K562 (cell line): Measurements from ENCODE around the gene AFF2. TPM values are rescaled to one million over a fixed set of nuclear protein-coding genes. Genes with fewer than 3 reads are reported as not detected.

ENCODE experiments used
- ATAC-seq: fragments of 200-7000 bp; cut with Tn5 transposase; 3 replicates; pipeline ENCODE4 v1.9.1; 2020; ENCODE audit warnings: moderate library complexity
- BruUV-seq: library from RNA; stranded (reverse); fragments of 400-500 nt; replicated peaks from 2 replicates; lab custom pipeline; 2021; lab: Mats Ljungman, UMichigan
- CTCF ChIA-PET: fragments of 300-600 bp; formaldehyde crosslinking; extraction: SDS; loops from one replicate; lab custom pipeline; 2021; ENCODE audit warnings: low intra/inter-chr PET ratio; lab: Yijun Ruan, JAX
- POLR2A ChIA-PET: fragments of 300-600, 350-650 bp; sonication (Branson Sonifier 250); formaldehyde crosslinking; extraction: SDS; loops from one replicate; lab custom pipeline; 2021; ENCODE audit warnings: antibody characterized with exemption, inconsistent platforms; lab: Yijun Ruan, JAX
- DNase-seq, 4 experiments: peaks; one replicate each; pipeline versions ENCODE4 v3.0.0 to v3.0.0-alpha.2; 2011 to 2018; ENCODE audit warnings: low spot score in 3 of 4, mixed read lengths in 3 of 4; ENCODE audit errors: extremely low read depth in 1 of 4
- FAIRE-seq: peaks from 2 replicates; lab custom pipeline; 2011; peaks lifted over from hg19 to GRCh38; lab: Jason Lieb, UNC
- H2AFZ ChIP-seq: 2 replicates; pipeline ENCODE4 v1.6.0; 2011; ENCODE audit warnings: low read depth, low read length, control low read depth, inconsistent platforms
- H3K27ac ChIP-seq: fragments of 200-600 bp; 3 replicates; pipeline ENCODE4 v1.8.0; 2011; ENCODE audit warnings: low read depth, mild to moderate bottlenecking, control low read depth, inconsistent platforms, low read length, moderate library complexity, mixed read lengths; ENCODE audit errors: extremely low read depth
- H3K27me3 ChIP-seq, 2 experiments: fragments of 300-600 bp in 1 of 2; 2 replicates in 1 of 2; 3 replicates in 1 of 2; pipeline versions ENCODE4 v1.6.0 to v1.8.0; 2011; ENCODE audit warnings: inconsistent platforms in 2 of 2, low read length in 2 of 2, mild to moderate bottlenecking in 1 of 2, mixed read lengths in 1 of 2, moderate library complexity in 1 of 2; ENCODE audit not compliant: control insufficient read depth in 2 of 2, insufficient read depth in 2 of 2
- H3K36me3 ChIP-seq: fragments of 300-600 bp; 3 replicates; pipeline ENCODE4 v1.8.0; 2011; ENCODE audit warnings: mild to moderate bottlenecking, low read length, inconsistent platforms; ENCODE audit not compliant: control insufficient read depth, insufficient read depth
- H3K4me1 ChIP-seq, 2 experiments: fragments of 200-600 bp in 1 of 2; replicated peaks in 1 of 2; 2 replicates in 1 of 2; 3 replicates in 1 of 2; pipeline versions ENCODE4 v1.5.1 to v1.8.0; 2011; ENCODE audit warnings: inconsistent platforms in 2 of 2, low read length in 2 of 2, mild to moderate bottlenecking in 1 of 2, mixed read lengths in 1 of 2, moderate library complexity in 1 of 2; ENCODE audit not compliant: control insufficient read depth in 2 of 2, insufficient read depth in 2 of 2
- H3K4me2 ChIP-seq: 2 replicates; pipeline ENCODE4 v1.6.1; 2011; ENCODE audit warnings: low read length, control low read depth, inconsistent platforms, mixed read lengths; ENCODE audit not compliant: insufficient read depth
- H3K4me3 ChIP-seq: fragments of 200-600 bp; sonication (generic), shearing (Covaris generic); 2 replicates; pipeline ENCODE4 v1.5.1; 2016; ENCODE audit warnings: control low read depth, inconsistent platforms
- H3K79me2 ChIP-seq: fragments of 200-600 bp; 3 replicates; pipeline ENCODE4 v1.8.0; 2011; ENCODE audit warnings: low read length, inconsistent platforms; ENCODE audit not compliant: control insufficient read depth, insufficient read depth
- H3K9ac ChIP-seq, 2 experiments: 2 replicates each; pipeline versions ENCODE4 v1.6.0 to v1.6.1; 2011; ENCODE audit warnings: low read depth in 2 of 2, low read length in 2 of 2, control low read depth in 1 of 2, inconsistent platforms in 1 of 2, mild to moderate bottlenecking in 1 of 2, mixed read lengths in 1 of 2; ENCODE audit not compliant: insufficient read depth in 1 of 2
- H3K9me1 ChIP-seq: one replicate; pipeline ENCODE4 v1.6.0; 2011; ENCODE audit warnings: inconsistent platforms, mild to moderate bottlenecking, low read length, moderate library complexity; ENCODE audit not compliant: control insufficient read depth, insufficient read depth
- H3K9me3 ChIP-seq: replicated peaks from 2 replicates; pipeline ENCODE4 v1.5.1; 2011; ENCODE audit warnings: low read depth, low read length, inconsistent platforms; ENCODE audit not compliant: control insufficient read depth, insufficient read depth
- H4K20me1 ChIP-seq: replicated peaks from 2 replicates; pipeline ENCODE4 v1.6.1; 2011; ENCODE audit warnings: low read length, inconsistent platforms, mixed read lengths; ENCODE audit not compliant: control insufficient read depth, insufficient read depth
- BCL6 ChIP-seq: fragments of 250-450 bp; sonication (Bioruptor Pico); IDR thresholded peaks from 2 replicates; pipeline ENCODE4 v1.4.0; 2020
- CBFA2T3 ChIP-seq: fragments of 450-650 bp; IDR thresholded peaks from 2 replicates; pipeline ENCODE4 v1.6.1; 2017
- CCAR2 ChIP-seq: fragments of 200-400 bp; formaldehyde crosslinking; IDR thresholded peaks from 2 replicates; pipeline ENCODE4 v1.6.1; 2017; ENCODE audit warnings: mild to moderate bottlenecking, low read depth, low read length
- HNRNPUL1 ChIP-seq: fragments of 200-400 bp; formaldehyde crosslinking; IDR thresholded peaks from 2 replicates; pipeline ENCODE4 v1.6.1; 2017; ENCODE audit warnings: low read length
- HSF4 ChIP-seq: fragments of 250-450 bp; sonication (Bioruptor Pico); IDR thresholded peaks from 2 replicates; pipeline ENCODE4 v2.1.2; 2022; ENCODE audit warnings: mild to moderate bottlenecking, moderate library complexity, borderline replicate concordance
- LEF1 ChIP-seq: fragments of 450-650 bp; IDR thresholded peaks from 2 replicates; pipeline ENCODE4 v1.6.1; 2016; ENCODE audit warnings: mild to moderate bottlenecking
- MCM2 ChIP-seq: fragments of 450-650 bp; IDR thresholded peaks from 2 replicates; pipeline ENCODE4 v1.6.1; 2017; ENCODE audit warnings: low read depth, mild to moderate bottlenecking
- MED1 ChIP-seq: sonication (generic); formaldehyde crosslinking; IDR thresholded peaks from 2 replicates; pipeline ENCODE4 v1.8.1; 2023; ENCODE audit warnings: missing genetic modification reagents, borderline replicate concordance
- MTA3 ChIP-seq: fragments of 450-650 bp; formaldehyde crosslinking; IDR thresholded peaks from 2 replicates; pipeline ENCODE4 v1.6.1; 2017; ENCODE audit warnings: mild to moderate bottlenecking, borderline replicate concordance
- MYC ChIP-seq, 2 experiments: fragments of 250-450 bp in 1 of 2; sonication (Bioruptor Pico) in 1 of 2; IDR thresholded peaks; 2 replicates each; pipeline versions ENCODE4 v1.5.1 to v1.6.1; 2012 to 2021; ENCODE audit warnings: low read depth in 2 of 2, borderline replicate concordance in 1 of 2, improper control_type of control experiment in 1 of 2, low read length in 1 of 2, mild to moderate bottlenecking in 1 of 2, moderate library complexity in 1 of 2
- ZNF133 ChIP-seq: fragments of 250-450 bp; sonication (Bioruptor Pico); IDR thresholded peaks from 2 replicates; pipeline ENCODE4 v1.4.0; 2020; ENCODE audit warnings: mild to moderate bottlenecking
- ZNF3 ChIP-seq: fragments of 250-450 bp; sonication (Bioruptor Pico); IDR thresholded peaks from 2 replicates; pipeline ENCODE4 v1.5.0; 2021; ENCODE audit warnings: mild to moderate bottlenecking, moderate library complexity
- ZNF589 ChIP-seq: fragments of 200-800 bp; sonication (Bioruptor generic); IDR thresholded peaks from 2 replicates; pipeline ENCODE4 v1.6.1; 2016; ENCODE audit warnings: low read depth, missing genetic modification characterization, missing compliant biosample characterization
- WGBS: fragments of 100-300 bp; shearing (Covaris generic); methylation state at CpG from one replicate; pipeline ENCODE4 v1.1.6; 2016; ENCODE audit warnings: low coverage, mixed read lengths; ENCODE audit not compliant: insufficient coverage; ENCODE audit errors: missing lambda C conversion rate; 5-methylcytosine and 5-hydroxymethylcytosine counted together
- in situ Hi-C: fragments of 300-500 bp; cut with MboI; formaldehyde crosslinking; loops from 4 replicates; pipeline ENCODE4 v1.15.0; 2018; ENCODE audit warnings: inconsistent platforms, mixed read lengths
- intact Hi-C: fragments of 100-400 bp; cut with micrococcal nuclease; formaldehyde crosslinking; loops from 2 replicates; pipeline ENCODE4 v1.14.2; 2022
- polyA plus RNA-seq, 8 experiments: library from polyadenylated mRNA; depleted of rRNA in 4 of 8; stranded (reverse) in 5 of 8; unstranded in 3 of 8; fragments of >200 nt; fragmentation: Nextera tagmentation in 2 of 8; fragmentation: Illumina TruSeq in 1 of 8; extraction: Ambion mirVana in 2 of 8; extraction: Trizol in 1 of 8; gene quantifications; 2 replicates each; pipeline versions ENCODE4 v1.2.1 to v1.2.3, GENCODE V29; 2011 to 2014; ENCODE audit warnings: inconsistent platforms in 1 of 8, missing spikeins in 1 of 8
- total RNA-seq, 7 experiments: library from RNA; depleted of rRNA in 6 of 7; stranded (reverse); fragments of >200 nt in 6 of 7; fragmentation: Illumina TruSeq in 2 of 7; extraction: Trizol in 2 of 7; gene quantifications; 2 replicates each; pipeline versions ENCODE4 v1.2.1 to v1.2.3, GENCODE V29; 2011 to 2021; ENCODE audit warnings: low replicate concordance in 1 of 7
- TF ChIP-seq, protein P1 (sequence below): fragments of 250-450 bp; sonication (Bioruptor Pico); IDR thresholded peaks from 2 replicates; pipeline ENCODE4 v1.4.0; 2020

AFF2 gene
- total and polyA plus RNA-seq, 9 of the 15 experiments (the other 6 are each of a cell fraction or from before 2014, with no cell fraction given) = 0.01 to 0.20 (median 0.07) TPM

DNA sequence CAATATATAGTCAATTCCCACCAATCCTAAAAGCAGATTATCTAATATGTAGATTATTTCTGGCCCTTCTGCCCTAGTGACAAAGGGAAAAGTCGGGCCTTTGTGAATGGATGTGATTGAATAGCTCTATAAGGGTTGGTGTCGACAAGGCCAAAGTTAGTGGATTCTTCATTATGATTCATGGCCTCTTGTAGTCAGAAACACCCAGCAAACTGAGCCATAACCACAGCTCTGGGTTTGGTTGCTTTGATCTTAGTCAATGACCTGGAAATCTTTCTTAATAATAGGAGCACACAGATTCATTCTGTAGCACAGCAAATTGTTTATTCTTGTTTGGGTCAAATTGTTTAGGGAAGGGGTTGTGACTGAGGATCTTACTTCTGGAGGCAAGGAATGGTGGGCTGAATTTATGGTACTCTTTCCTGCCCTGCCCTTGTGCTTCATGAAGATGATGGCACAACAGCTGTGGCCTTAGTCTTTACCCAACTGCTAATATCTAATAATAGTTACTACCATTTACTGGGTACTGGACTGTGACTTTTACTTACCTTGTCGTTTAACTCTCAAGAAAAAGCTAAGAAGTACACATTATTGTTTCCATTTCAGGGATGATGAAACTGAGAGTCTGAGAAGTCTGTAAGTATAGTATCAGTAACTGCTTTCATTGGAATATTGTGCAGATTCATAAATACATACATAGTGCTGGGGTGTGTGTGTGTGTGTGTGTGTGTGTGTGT is 74.0 kb downstream of the AFF2 start:
- in situ Hi-C loops (no loop called here), intact Hi-C loops (no loop called here)
- no peaks in the 10 kb centered on the region for H3K9me1 ChIP-seq
- no peaks in the 10 kb centered on the region for H4K20me1 ChIP-seq
- H3K9ac ChIP-seq = no peak overlapping the region
- H3K27me3 ChIP-seq = no peaks in the 10 kb centered on the region
- no peaks in the 10 kb centered on the region for H3K9me3 ChIP-seq
- 12% methylated on average over 3 of the region's 3 CpGs for WGBS
- H3K4me1 ChIP-seq = no peaks in the 10 kb centered on the region
- H3K4me2 ChIP-seq = no peak overlapping the region
- no peak for ATAC-seq
- FAIRE-seq = no peak
- no peaks in the 10 kb centered on the region for H3K79me2 ChIP-seq
- no peak for DNase-seq
- H3K36me3 ChIP-seq = no peaks in the 10 kb centered on the region
- H3K4me3 ChIP-seq = no peak overlapping the region
- CTCF ChIA-PET = no interaction called here
- POLR2A ChIA-PET = interaction anchor here (0.5 to 1.0 kb wide), 2 partner anchors 18 to 364 kb away, joined by 3 read pairs; no protein-coding TSS in a partner anchor
- no peak overlapping the region for H2AFZ ChIP-seq
- no peak overlapping the region for H3K27ac ChIP-seq
- no TSS peak for BruUV-seq
- TF ChIP-seq MTA3 = no peak
- no peak for TF ChIP-seq CCAR2
- TF ChIP-seq ZNF589 (CRISPR knock-in tag) = no peak
- no peak for TF ChIP-seq HSF4 (CRISPR knock-in tag)
- TF ChIP-seq HNRNPUL1 = no peak
- no peak for TF ChIP-seq MED1 (CRISPR knock-in tag)
- no peak for TF ChIP-seq BCL6 (CRISPR knock-in tag)
- TF ChIP-seq, protein P1, sequence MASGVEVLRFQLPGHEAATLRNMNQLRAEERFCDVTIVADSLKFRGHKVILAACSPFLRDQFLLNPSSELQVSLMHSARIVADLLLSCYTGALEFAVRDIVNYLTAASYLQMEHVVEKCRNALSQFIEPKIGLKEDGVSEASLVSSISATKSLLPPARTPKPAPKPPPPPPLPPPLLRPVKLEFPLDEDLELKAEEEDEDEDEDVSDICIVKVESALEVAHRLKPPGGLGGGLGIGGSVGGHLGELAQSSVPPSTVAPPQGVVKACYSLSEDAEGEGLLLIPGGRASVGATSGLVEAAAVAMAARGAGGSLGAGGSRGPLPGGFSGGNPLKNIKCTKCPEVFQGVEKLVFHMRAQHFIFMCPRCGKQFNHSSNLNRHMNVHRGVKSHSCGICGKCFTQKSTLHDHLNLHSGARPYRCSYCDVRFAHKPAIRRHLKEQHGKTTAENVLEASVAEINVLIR = no peak
- TF ChIP-seq ZNF133 (CRISPR knock-in tag) = no peak
- TF ChIP-seq MCM2 = no peak
- TF ChIP-seq CBFA2T3 = no peak
- no peak for TF ChIP-seq LEF1
- no peak for TF ChIP-seq MYC (IDR thresholded peaks at IDR 0.05; ENCODE audit: low read depth, low read length)
- no peak for TF ChIP-seq MYC (CRISPR knock-in tag; IDR thresholded peaks at IDR 0.05; ENCODE audit: borderline replicate concordance, low read depth)
- no peak for TF ChIP-seq ZNF3 (CRISPR knock-in tag)
